ENCODE measurements around the gene CHST9. TPM values are rescaled to one million over a fixed set of nuclear protein-coding genes. Genes with fewer than 3 reads are reported as not detected.

The CHST9 gene
- total RNA-seq, 1 donor from 2014 or later, result 5.6 TPM

DNA sequence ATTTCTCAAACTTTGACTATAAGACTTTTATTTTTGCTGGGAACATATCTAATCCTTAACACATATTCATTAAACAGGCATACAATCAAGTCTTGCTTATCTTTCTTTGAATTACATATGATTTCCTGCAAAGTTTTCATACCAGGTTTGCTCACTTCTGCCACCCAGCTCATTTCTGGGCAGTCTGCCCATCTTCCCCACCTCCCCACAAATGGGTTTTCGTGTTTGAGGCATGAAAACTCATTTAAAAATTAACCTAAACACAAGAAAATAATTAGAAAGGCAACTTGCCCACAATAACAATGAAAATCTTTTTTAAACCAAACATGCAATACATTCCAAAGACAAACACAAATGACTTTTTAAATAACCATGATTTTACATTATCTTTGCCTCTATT, 3.4 kb downstream of the CHST9 start:
- Histone ChIP-seq H3K36me3 (no peaks in the 10 kb centered on the region), H3K4me3 (no peak overlapping the region), H3K9me3 (no peaks in the 10 kb centered on the region), H3K27me3 (ENCODE audit: low read depth) (peaks cover 13% of the 10 kb centered on the region), H3K27ac (no peak overlapping the region), H3K4me1 (no peaks in the 10 kb centered on the region)
- TF ChIP-seq, protein P1, sequence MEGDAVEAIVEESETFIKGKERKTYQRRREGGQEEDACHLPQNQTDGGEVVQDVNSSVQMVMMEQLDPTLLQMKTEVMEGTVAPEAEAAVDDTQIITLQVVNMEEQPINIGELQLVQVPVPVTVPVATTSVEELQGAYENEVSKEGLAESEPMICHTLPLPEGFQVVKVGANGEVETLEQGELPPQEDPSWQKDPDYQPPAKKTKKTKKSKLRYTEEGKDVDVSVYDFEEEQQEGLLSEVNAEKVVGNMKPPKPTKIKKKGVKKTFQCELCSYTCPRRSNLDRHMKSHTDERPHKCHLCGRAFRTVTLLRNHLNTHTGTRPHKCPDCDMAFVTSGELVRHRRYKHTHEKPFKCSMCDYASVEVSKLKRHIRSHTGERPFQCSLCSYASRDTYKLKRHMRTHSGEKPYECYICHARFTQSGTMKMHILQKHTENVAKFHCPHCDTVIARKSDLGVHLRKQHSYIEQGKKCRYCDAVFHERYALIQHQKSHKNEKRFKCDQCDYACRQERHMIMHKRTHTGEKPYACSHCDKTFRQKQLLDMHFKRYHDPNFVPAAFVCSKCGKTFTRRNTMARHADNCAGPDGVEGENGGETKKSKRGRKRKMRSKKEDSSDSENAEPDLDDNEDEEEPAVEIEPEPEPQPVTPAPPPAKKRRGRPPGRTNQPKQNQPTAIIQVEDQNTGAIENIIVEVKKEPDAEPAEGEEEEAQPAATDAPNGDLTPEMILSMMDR (IDR thresholded peaks at IDR 0.05), result no peak
- DNase-seq, result no peak
- intact Hi-C loops (cut with DNase I), result no loop called here
- no peak for ATAC-seq

DNA sequence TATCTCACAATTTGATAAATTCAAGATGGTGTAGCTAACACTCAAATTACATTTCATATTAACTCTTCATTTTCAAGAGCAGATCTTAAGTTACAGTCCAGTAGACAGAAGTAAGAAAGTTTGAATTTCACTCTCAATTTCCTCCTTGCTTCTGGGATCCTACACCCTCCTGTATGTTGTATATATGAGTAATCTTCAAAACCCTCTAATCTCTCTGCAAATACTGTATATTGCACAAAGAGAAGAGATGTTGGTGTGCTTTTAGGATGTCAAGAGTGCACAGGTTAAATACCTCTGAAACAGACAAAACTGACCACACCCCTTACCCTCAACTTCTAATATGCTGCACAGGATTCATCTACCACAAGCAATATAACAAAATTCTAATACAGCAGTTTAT, 6.7 kb downstream of the CHST9 start:
- intact Hi-C loops (cut with DNase I), result no loop called here
- Histone ChIP-seq H3K27me3 (ENCODE audit: low read depth) (no peaks in the 10 kb centered on the region), H3K27ac (no peak overlapping the region), H3K9me3 (no peaks in the 10 kb centered on the region), H3K36me3 (no peaks in the 10 kb centered on the region), H3K4me3 (no peak overlapping the region), H3K4me1 (no peaks in the 10 kb centered on the region)
- ATAC-seq, result no peak
- TF ChIP-seq, protein P1 (IDR thresholded peaks at IDR 0.05), result no peak
- no peak for DNase-seq

DNA sequence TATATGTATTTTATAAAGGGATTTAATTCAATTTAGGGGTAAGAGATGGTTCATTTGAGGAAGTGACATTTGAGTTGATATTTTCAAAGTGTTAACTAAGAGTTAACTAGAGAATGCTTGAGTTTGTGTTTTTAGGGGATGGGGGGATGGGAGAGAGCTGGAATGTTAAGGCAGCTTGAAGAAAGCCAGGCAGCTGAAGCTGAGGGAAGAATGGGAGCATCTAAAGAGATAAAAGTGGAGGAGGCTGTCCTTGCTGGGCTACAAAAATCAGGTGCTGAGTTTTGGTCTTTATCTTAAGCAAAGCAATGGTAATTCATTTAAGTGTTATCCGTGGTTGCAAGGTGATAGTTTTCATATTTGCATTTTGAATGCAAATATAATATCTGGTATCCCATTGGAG, 9.2 kb downstream of the CHST9 start:
- no peak overlapping the region for H3K4me3 ChIP-seq
- TF ChIP-seq, protein P1 (IDR thresholded peaks at IDR 0.05), result no peak
- H3K27ac ChIP-seq, result no peak overlapping the region
- intact Hi-C loops (cut with DNase I), result no loop called here
- no peaks in the 10 kb centered on the region for H3K27me3 ChIP-seq (ENCODE audit: low read depth)
- ATAC-seq, result no peak
- H3K9me3 ChIP-seq, result no peaks in the 10 kb centered on the region
- no peaks in the 10 kb centered on the region for H3K36me3 ChIP-seq
- DNase-seq, result no peak
- H3K4me1 ChIP-seq, result no peaks in the 10 kb centered on the region

DNA sequence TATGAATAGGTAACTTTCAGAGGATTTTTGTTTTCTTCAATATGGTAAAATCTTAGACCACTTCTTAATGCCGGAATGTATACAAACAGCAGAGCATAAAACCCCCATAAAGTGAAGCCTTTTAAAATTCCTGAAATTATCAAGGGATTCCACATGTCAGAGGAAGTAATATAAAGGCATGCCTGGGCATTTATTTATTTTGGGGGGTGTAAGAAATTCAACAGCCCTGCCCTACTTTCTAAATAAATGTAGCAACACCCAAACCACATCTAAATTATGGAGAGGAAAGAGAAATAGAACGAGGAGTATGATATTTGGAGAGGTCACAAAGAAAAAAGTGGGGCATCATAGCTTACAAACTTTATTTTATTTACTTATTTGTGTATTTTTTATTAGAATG, 9.9 kb downstream of the CHST9 start:
- DNase-seq (no peak), ATAC-seq (no peak)
- no peak overlapping the region for H3K27ac ChIP-seq
- H3K4me3 ChIP-seq, result no peak overlapping the region
- TF ChIP-seq, protein P1 (IDR thresholded peaks at IDR 0.05), result no peak
- intact Hi-C loops (cut with DNase I), result no loop called here
- no peaks in the 10 kb centered on the region for H3K4me1 ChIP-seq
- H3K27me3 ChIP-seq (ENCODE audit: low read depth), result no peaks in the 10 kb centered on the region
- no peaks in the 10 kb centered on the region for H3K9me3 ChIP-seq
- H3K36me3 ChIP-seq, result no peaks in the 10 kb centered on the region

DNA sequence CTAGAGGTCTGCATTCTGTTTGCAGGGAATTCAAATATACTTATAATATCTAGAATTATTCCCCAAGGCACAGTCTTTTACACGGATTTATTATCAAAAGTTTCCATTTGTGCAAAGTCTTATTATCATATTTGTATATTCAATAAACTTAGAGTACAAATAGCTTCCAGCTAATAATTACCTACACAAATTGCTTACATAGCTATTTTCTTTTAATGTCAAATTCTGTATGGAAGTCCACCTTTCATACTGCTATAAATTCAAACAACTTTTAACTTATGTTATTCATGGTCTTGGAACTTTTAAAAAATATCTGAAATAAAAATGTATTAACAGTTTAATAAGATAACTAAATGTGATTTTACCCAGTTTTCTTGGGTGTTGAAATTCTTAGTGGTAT, 13.1 kb downstream of the CHST9 start:
- Histone ChIP-seq H3K27me3 (ENCODE audit: low read depth) (no peaks in the 10 kb centered on the region), H3K36me3 (no peaks in the 10 kb centered on the region), H3K9me3 (no peaks in the 10 kb centered on the region)

More for the DNA sequence above, 13.1 kb downstream of the CHST9 start:
- ATAC-seq (no peak), DNase-seq (no peak)
- Histone ChIP-seq H3K4me1 (no peaks in the 10 kb centered on the region), H3K27ac (no peak overlapping the region), H3K4me3 (no peak overlapping the region)
- TF ChIP-seq, protein P1 (IDR thresholded peaks at IDR 0.05), result no peak
- intact Hi-C loops (cut with DNase I), result no loop called here
